ENCODE data around the gene ESR1.

DNA sequence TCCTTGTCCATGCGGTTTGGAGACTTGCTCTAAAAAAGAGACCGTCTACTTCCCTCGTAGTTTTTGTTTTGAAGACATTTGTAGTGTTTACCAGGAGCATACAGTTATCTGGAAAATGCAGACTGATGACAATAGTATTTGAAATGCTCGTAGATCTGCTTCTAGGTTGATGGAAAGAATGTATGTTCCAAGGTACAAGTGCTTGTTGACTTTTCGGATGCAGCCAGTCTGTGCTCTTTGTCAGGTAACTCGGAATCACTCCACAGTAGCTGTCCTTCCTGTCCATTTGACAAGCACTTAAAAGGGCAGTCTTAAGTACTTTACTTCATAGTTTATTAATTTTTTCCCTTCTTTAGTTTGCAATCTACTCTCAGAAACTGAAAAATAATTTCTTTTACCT is 194.8 kb downstream of the ESR1 start:
- no peak for TF ChIP-seq POLR2A (IDR thresholded peaks at IDR 0.05)
- TF ChIP-seq CTCF (IDR thresholded peaks at IDR 0.05), result no peak
- TF ChIP-seq POLR2AphosphoS5 (IDR thresholded peaks at IDR 0.05), result no peak

Measured in upper lobe of left lung (tissue), 4 donors.